ENCODE results near the gene HMGA1. TPM values are rescaled to one million over a fixed set of nuclear protein-coding genes. Genes with fewer than 3 reads are reported as not detected.

HMGA1 gene
- polyA plus RNA-seq, 1 donor from 2014 or later: 31.5 TPM

- H2AFZ ChIP-seq (ENCODE audit: low read depth, low read length): no peak overlapping the region
- no peak overlapping the region for H3K27ac ChIP-seq (ENCODE audit: low read length)
- no peaks in the 10 kb centered on the region for H3K27me3 ChIP-seq (ENCODE audit: insufficient read depth, low read depth, low read length)
- H3K36me3 ChIP-seq (ENCODE audit: insufficient read depth, low read length): no peaks in the 10 kb centered on the region
- H3K4me2 ChIP-seq (ENCODE audit: low read length): no peak overlapping the region
- H3F3A ChIP-seq (ENCODE audit: insufficient read depth, low read length, poor library complexity, severe bottlenecking): no peaks in the 10 kb centered on the region
- no peak overlapping the region for H3K4me3 ChIP-seq (ENCODE audit: low read length)
- TF ChIP-seq REST (IDR thresholded peaks at IDR 0.05; ENCODE audit: borderline replicate concordance) (no peak), TAF1 (IDR thresholded peaks at IDR 0.05; ENCODE audit: low read depth) (no peak), MXI1 (conservative IDR thresholded peaks at IDR 0.05; ENCODE audit: poor library complexity, severe bottlenecking) (no peak), SMC3 (conservative IDR thresholded peaks at IDR 0.05; ENCODE audit: poor library complexity) (no peak), EP300 (conservative IDR thresholded peaks at IDR 0.05; ENCODE audit: poor library complexity, severe bottlenecking) (no peak), RAD21 (conservative IDR thresholded peaks at IDR 0.05) (no peak), EZH2 (IDR thresholded peaks at IDR 0.05; ENCODE audit: borderline replicate concordance, insufficient read depth, low read length, poor library complexity, severe bottlenecking) (no peak), POLR2AphosphoS5 (IDR thresholded peaks at IDR 0.05) (no peak)
- TF ChIP-seq, protein P1, sequence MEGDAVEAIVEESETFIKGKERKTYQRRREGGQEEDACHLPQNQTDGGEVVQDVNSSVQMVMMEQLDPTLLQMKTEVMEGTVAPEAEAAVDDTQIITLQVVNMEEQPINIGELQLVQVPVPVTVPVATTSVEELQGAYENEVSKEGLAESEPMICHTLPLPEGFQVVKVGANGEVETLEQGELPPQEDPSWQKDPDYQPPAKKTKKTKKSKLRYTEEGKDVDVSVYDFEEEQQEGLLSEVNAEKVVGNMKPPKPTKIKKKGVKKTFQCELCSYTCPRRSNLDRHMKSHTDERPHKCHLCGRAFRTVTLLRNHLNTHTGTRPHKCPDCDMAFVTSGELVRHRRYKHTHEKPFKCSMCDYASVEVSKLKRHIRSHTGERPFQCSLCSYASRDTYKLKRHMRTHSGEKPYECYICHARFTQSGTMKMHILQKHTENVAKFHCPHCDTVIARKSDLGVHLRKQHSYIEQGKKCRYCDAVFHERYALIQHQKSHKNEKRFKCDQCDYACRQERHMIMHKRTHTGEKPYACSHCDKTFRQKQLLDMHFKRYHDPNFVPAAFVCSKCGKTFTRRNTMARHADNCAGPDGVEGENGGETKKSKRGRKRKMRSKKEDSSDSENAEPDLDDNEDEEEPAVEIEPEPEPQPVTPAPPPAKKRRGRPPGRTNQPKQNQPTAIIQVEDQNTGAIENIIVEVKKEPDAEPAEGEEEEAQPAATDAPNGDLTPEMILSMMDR (IDR thresholded peaks at IDR 0.05; ENCODE audit: poor library complexity, severe bottlenecking): no peak
- H3K9ac ChIP-seq (ENCODE audit: low read length): no peak overlapping the region
- H4K20me1 ChIP-seq (ENCODE audit: insufficient read depth): no peaks in the 10 kb centered on the region
- H3K9me2 ChIP-seq (ENCODE audit: insufficient read depth, low read length): no peaks in the 10 kb centered on the region
- H3K9me3 ChIP-seq (ENCODE audit: low read length): no peaks in the 10 kb centered on the region
- no peaks in the 10 kb centered on the region for H3K79me2 ChIP-seq (replicated peaks; ENCODE audit: insufficient read depth, low read length)
Observed at GRCh38 chr6:34227761-34228421, 8.8 kb upstream of the HMGA1 start.

GRCh38 chr6:34229877-34230276, 6.8 kb upstream of the HMGA1 start:
- no peak overlapping the region for H3K4me2 ChIP-seq (ENCODE audit: low read length)
- H3K9me2 ChIP-seq (ENCODE audit: insufficient read depth, low read length): no peaks in the 10 kb centered on the region
- no peaks in the 10 kb centered on the region for H3K9me3 ChIP-seq (ENCODE audit: low read length)
- H3K9ac ChIP-seq (ENCODE audit: low read length): no peak overlapping the region
- H3F3A ChIP-seq (ENCODE audit: insufficient read depth, low read length, poor library complexity, severe bottlenecking): no peaks in the 10 kb centered on the region
- no peak for TF ChIP-seq POLR2AphosphoS5 (IDR thresholded peaks at IDR 0.05)
- TF ChIP-seq SMC3 (conservative IDR thresholded peaks at IDR 0.05; ENCODE audit: poor library complexity): no peak
- TF ChIP-seq EP300 (conservative IDR thresholded peaks at IDR 0.05; ENCODE audit: poor library complexity, severe bottlenecking): no peak
- no peak for TF ChIP-seq TAF1 (IDR thresholded peaks at IDR 0.05; ENCODE audit: low read depth)
- TF ChIP-seq RAD21 (conservative IDR thresholded peaks at IDR 0.05): no peak
- TF ChIP-seq MXI1 (conservative IDR thresholded peaks at IDR 0.05; ENCODE audit: poor library complexity, severe bottlenecking): no peak
- no peaks in the 10 kb centered on the region for H4K20me1 ChIP-seq (ENCODE audit: insufficient read depth)
- no peak overlapping the region for H3K27ac ChIP-seq (ENCODE audit: low read length)
- H3K27me3 ChIP-seq (ENCODE audit: insufficient read depth, low read depth, low read length): no peaks in the 10 kb centered on the region
- no peaks in the 10 kb centered on the region for H3K36me3 ChIP-seq (ENCODE audit: insufficient read depth, low read length)
- H3K79me2 ChIP-seq (replicated peaks; ENCODE audit: insufficient read depth, low read length): no peaks in the 10 kb centered on the region
- H2AFZ ChIP-seq (ENCODE audit: low read depth, low read length): no peak overlapping the region
- H3K4me3 ChIP-seq (ENCODE audit: low read length): no peak overlapping the region
